ENCODE results near the gene DNMBP.
"Not testable (repeated sequence)": the region's sequence is repeated elsewhere in the genome, so short reads cannot be mapped to it uniquely, and the experiment has no call there.

DNMBP gene

DNA sequence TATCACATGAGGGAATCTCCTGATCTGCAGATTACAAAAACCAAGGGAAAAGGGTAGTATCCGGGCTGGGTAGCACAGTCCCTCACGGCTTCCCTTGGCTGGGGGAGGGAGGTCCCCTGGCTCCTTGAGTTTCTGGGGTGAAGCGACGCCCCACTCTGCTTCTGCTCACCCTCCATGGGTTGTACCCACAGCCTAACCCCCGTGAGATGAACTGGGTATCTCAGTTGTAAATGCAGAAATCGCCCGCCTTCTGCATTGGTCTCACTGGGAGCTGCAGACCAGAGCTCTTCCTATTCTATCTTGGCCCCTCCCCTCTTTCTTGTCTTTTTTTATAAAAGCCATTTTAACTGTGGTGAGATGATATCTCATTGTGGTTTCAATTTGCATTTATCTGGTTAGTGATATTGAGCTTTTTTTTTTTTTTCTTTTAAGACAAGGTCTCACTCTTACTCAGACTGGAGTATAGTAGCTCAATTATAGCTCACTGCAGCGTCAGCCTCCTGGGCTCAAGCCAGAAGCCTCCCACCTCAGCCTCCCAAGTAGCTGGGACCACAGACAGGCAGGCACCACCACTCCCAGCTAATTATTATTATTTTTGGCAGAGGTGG is 139.5 kb downstream of the DNMBP start:
- TF ChIP-seq, protein P1, sequence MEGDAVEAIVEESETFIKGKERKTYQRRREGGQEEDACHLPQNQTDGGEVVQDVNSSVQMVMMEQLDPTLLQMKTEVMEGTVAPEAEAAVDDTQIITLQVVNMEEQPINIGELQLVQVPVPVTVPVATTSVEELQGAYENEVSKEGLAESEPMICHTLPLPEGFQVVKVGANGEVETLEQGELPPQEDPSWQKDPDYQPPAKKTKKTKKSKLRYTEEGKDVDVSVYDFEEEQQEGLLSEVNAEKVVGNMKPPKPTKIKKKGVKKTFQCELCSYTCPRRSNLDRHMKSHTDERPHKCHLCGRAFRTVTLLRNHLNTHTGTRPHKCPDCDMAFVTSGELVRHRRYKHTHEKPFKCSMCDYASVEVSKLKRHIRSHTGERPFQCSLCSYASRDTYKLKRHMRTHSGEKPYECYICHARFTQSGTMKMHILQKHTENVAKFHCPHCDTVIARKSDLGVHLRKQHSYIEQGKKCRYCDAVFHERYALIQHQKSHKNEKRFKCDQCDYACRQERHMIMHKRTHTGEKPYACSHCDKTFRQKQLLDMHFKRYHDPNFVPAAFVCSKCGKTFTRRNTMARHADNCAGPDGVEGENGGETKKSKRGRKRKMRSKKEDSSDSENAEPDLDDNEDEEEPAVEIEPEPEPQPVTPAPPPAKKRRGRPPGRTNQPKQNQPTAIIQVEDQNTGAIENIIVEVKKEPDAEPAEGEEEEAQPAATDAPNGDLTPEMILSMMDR (conservative IDR thresholded peaks at IDR 0.05; ENCODE audit: low read depth, low read length): no peak
- H3K4me3 ChIP-seq (ENCODE audit: low read depth, low read length): no peak overlapping the region
- DNase-seq (ENCODE audit: low read depth): no peak

DNA sequence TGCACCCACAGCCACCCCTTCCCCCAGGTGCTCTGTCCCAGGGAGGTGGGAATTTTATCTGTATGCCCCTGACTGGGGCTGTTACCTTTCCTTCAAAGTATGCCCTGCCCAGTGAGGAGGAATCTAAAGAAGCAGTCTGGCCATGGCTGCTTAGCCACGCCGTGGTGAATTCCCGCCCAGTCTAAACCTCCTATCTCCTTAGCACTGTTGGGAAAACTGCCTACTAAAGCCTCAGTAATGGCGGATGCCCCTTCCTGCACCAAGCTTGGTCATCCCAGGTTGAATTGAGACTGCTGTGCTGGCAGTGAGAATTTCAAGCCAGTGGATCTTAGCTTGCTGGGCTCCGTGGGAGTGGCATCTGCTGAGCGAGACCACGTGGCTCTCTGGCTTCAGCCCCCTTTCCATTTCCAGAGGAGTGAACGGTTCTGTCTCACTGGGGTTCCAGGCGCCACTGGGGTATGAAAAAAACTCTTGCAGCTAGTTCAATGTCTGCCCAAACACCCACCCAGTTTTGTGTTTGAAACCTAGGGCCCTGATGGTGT is 140.1 kb downstream of the DNMBP start:
- H3K4me3 ChIP-seq (ENCODE audit: low read depth, low read length): no peak overlapping the region
- no peak for DNase-seq (ENCODE audit: low read depth)
- TF ChIP-seq, protein P1 (conservative IDR thresholded peaks at IDR 0.05; ENCODE audit: low read depth, low read length): no peak

DNA sequence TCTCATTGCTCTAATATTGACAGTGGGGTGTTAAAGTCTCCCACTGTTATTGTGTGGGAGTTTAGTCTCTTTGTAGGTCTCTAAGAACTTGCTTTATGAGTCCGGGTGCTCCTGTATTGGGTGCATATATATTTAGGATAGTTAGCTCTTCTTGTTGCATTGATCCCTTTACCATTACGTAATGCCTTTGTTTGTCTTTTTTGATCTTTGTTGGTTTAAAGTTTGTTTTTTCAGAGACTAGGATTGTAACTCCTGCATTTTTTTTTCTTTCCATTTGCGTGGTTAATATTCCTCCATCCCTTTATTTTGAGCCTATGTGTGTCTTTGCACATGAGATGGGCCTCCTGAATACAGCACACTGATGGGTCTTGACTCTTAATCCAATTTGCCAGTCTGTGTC is 142.5 kb downstream of the DNMBP start:
- not testable (repeated sequence) for H3K4me3 ChIP-seq (ENCODE audit: low read depth, low read length); DNase-seq (ENCODE audit: low read depth)

DNA sequence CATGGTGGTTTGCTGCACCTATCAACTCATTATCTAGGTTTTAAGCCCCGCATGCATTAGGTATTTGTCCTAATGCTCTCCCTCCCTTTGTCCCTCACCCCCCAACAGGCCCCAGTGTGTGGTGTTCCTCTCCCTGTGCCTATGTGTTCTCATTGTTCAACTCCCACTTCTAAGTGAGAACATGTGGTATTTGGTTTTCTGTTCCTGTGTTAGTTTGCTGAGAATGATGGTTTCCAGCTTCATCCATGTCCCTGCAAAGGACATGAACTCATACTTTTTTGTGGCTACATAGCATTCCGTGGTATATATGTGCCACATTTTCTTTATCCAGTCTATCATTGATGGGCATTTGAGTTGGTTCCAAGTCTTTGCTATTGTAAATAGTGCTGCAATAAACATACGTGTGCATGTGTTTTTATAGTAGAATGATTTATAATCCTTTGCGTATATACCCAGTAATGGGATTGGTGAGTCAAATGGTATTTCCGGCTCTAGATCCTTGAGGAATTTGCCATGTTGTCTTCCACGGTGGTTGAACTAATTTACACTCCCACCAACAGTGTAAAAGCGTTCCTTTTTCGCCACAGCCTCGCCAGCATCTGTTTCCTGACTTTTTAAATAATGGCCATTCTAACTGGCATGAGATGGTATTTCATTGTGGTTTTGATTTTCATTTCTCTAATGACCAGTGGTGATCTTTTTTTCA is 146.1 kb downstream of the DNMBP start:
- H3K4me3 ChIP-seq (ENCODE audit: low read depth, low read length); DNase-seq (ENCODE audit: low read depth): not testable (repeated sequence)

DNA sequence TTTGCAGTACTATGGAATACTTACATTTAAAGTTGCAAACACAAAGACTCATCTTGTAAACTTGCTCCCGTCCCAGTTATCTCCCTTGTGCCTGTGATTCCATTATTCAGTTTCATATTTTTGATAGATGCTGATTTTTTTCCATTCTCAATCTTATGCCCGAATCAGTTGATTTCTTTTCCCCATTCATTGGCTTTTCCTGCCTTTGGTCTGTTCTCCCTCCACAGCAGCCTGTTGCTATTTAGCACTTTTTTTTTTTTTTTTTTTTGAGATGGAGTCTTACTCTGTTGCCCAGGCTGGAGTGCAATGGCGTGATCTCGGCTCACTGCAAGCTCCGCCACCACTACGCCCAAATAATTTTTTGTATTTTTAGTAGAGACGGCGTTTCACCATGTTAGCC is 149.3 kb downstream of the DNMBP start:
- DNase-seq (ENCODE audit: low read depth): no peak
- H3K4me3 ChIP-seq (ENCODE audit: low read depth, low read length): no peak overlapping the region
- TF ChIP-seq, protein P1 (conservative IDR thresholded peaks at IDR 0.05; ENCODE audit: low read depth, low read length): no peak

DNA sequence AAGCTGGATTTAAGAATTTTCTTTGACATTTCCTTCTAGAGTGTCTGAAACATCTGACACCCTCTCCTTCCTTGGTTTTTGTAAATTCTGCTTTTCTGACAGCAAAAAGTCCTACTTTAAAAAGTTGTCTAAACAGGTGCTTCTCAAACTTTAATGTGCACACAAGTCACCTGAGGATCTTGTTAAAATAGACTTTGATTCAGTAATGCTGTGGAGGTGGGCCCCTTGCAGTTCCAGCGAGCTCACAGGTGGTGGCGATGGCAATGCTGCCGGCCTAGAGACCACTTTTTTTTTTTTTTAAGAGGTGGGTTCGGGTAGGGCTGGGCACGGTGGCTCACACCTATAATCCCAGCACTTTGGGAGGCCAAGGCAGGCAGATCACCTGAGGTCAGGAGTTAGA is 150.2 kb downstream of the DNMBP start:
- DNase-seq (ENCODE audit: low read depth): peak; percentile 45
- no peak overlapping the region for H3K4me3 ChIP-seq (ENCODE audit: low read depth, low read length)
- TF ChIP-seq, protein P1 (conservative IDR thresholded peaks at IDR 0.05; ENCODE audit: low read depth, low read length): peak; percentile 68

DNA sequence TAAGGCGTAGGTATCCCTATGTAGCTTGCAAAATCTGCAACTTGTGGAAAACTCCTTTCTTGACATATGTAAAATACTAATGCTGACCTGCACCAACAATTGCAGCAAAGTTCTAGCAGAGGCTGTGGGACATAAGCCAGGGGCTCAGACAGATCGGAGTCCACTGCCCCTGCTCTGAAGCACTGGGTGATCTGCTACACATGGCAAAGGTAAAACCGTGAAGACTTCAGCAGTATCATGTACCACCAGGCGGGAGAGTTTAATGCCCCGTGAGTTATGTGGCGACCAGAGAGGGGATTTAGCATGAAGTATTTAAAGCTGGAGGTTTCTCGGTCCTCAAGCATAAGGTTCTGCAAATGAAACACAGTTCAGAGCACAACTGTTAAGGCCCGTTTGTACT is 150.9 kb downstream of the DNMBP start:
- DNase-seq (ENCODE audit: low read depth): no peak
- H3K4me3 ChIP-seq (ENCODE audit: low read depth, low read length): no peak overlapping the region
- TF ChIP-seq, protein P1 (conservative IDR thresholded peaks at IDR 0.05; ENCODE audit: low read depth, low read length): no peak

DNA sequence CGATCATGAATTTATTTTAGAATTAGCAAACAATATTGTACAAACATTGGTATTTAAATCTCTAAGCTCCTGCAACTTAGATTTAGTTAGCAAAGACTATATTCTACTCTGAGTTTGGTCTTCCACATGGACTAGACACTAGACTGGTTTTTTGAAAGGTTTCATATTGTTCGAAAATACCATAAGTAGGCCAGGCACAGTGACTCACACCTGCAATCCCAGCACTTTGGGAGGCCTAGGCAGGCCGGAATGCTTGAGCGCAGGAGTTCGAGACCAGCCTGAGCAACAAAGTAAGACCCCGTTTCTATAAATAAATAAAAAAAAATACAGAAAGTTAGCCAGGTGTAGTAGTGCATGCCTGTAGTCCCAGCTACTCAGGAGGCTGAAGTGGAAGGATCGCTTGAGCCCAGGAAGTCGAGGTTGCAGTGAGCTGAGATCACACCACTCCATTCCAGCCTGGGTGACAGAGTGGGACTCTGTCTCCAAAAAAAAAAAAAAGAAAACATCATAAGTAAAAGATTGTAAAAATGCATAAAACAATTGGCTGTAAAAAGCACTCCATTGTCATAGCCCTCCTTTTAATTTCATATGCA is 154.2 kb downstream of the DNMBP start:
- no peak overlapping the region for H3K4me3 ChIP-seq (ENCODE audit: low read depth, low read length)
- no peak for DNase-seq (ENCODE audit: low read depth)
- TF ChIP-seq, protein P1 (conservative IDR thresholded peaks at IDR 0.05; ENCODE audit: low read depth, low read length): no peak
